ENCODE measurements around the gene DIRAS2. TPM values are rescaled to one million over a fixed set of nuclear protein-coding genes. Genes with fewer than 3 reads are reported as not detected.

DIRAS2 gene, protein sequence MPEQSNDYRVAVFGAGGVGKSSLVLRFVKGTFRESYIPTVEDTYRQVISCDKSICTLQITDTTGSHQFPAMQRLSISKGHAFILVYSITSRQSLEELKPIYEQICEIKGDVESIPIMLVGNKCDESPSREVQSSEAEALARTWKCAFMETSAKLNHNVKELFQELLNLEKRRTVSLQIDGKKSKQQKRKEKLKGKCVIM
- 1 to 10 TPM in 2 of 4 donors, under 1 TPM in 1, not detected in 1; 0.35 to 2.2 (median 1.1) TPM for total RNA-seq

DNA sequence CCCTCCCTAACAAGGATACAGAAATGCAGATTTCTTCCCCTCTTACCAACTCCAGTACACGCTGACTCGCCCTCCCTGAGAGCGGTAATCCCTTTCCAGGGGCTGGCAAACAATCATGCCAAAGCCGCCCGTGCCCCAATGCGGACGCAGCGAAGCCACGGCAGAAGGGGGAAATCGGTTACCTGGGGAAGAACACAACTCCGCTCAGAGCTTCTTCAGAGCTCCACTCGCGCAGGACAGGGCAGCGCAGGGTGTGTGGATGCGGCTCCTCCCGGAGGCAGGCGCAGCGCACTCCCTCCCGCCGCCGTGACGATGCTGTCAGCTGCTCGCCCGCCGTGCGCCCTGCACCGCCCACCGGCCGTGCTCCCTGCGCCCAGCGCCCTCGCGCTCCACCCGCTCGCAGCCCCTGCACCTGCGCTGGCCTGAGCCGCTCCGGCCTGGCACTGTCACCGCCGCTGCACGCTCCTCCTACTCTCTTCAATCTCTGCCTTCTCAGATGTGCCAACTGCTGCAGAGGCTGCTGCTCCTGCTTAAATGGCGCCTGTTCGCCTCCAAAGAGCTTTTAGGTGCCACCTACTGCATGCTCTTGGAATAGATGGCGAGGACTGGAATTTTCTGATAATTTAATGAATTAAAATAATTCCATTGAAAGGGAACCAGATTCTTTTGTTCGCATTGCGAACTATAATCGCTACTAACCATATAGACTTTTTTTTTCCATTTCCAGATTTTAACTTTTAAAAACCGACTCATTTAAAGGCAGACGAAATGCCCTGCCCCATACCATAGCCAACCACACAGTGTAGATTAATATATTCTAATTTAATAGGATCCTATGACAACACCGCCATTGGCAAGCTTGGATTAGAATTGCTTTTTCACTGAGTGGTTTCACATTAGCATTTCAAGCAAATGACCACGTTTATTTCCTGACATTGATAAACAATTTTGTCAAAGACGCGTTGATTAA, at the start of gene DIRAS2:
TSS of gene DIRAS2 (minus strand) at position 255 of the 970 bp plus-strand sequence. CDS start 28,997 bp downstream, outside the sequence.
- peak in 2 of 3 donors; percentile 73 to 88 for DNase-seq
- Histone ChIP-seq H3K27me3 (no peaks in the 10 kb centered on the region), H3K4me1 (peaks cover 0 to 4% (median 0%) of the 10 kb centered on the region in 4 donors), H3K27ac (no peak within 1 kb of the TSS), H3K4me3 (peak within 1 kb of the TSS; percentile 21 to 54 (median 44)), H3K36me3 (no peaks in the 10 kb centered on the region), H3K9me3 (no peaks in the 10 kb centered on the region)
- no peak for TF ChIP-seq POLR2A (IDR thresholded peaks at IDR 0.05)
- TF ChIP-seq, protein P1, sequence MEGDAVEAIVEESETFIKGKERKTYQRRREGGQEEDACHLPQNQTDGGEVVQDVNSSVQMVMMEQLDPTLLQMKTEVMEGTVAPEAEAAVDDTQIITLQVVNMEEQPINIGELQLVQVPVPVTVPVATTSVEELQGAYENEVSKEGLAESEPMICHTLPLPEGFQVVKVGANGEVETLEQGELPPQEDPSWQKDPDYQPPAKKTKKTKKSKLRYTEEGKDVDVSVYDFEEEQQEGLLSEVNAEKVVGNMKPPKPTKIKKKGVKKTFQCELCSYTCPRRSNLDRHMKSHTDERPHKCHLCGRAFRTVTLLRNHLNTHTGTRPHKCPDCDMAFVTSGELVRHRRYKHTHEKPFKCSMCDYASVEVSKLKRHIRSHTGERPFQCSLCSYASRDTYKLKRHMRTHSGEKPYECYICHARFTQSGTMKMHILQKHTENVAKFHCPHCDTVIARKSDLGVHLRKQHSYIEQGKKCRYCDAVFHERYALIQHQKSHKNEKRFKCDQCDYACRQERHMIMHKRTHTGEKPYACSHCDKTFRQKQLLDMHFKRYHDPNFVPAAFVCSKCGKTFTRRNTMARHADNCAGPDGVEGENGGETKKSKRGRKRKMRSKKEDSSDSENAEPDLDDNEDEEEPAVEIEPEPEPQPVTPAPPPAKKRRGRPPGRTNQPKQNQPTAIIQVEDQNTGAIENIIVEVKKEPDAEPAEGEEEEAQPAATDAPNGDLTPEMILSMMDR (IDR thresholded peaks at IDR 0.05) = peak in 4 of 6 experiments; percentile 14 to 68 (median 62)

DNA sequence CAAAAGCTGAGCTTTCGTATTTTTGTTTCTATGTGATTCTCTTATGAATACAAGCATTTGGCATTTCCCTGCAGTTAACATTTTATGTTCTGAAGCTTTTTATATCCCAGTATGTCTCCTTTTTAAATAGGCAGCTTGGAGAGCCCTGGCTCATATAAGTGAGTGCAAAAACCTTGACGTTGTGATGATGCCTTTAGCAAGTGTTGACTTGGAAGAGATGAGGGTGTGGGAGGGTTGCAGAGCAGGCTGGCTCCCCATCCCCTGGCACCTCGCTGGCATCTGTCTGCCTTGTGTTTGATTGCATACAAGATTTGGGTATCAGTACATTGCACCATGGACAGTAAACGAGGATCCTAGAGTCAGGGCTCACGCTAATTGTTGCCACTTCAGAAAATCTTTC, 42.1 kb upstream of the DIRAS2 start:
- Histone ChIP-seq H3K4me3 (no peak overlapping the region), H3K36me3 (no peaks in the 10 kb centered on the region), H3K4me1 (no peaks in the 10 kb centered on the region), H3K27me3 (no peaks in the 10 kb centered on the region), H3K27ac (no peak overlapping the region), H3K9me3 (no peaks in the 10 kb centered on the region)
- no peak for DNase-seq
- TF ChIP-seq, protein P1 (IDR thresholded peaks at IDR 0.05) = no peak
- TF ChIP-seq POLR2A (IDR thresholded peaks at IDR 0.05) = no peak

DNA sequence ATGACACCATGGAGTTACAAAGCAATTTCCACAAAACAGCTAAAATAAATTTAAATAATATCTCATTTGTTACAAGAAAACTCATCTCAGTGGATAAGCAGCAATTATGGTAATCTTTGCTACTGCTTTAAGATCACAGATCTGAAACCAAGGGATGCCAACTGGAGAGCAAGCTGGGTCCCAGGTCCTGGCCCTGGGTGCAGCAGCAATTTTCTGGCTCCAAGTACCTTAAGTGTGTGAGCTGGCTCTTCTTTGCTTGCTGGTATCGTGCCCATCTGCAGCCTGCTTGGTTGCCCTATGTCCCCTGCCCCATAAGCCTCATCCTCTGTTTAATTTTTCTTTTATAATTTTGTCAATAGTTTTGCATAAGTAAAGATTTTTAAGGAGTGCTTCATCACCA, 41.5 kb upstream of the DIRAS2 start:
- Histone ChIP-seq H3K27ac (no peak overlapping the region), H3K27me3 (no peaks in the 10 kb centered on the region), H3K4me1 (no peaks in the 10 kb centered on the region), H3K4me3 (no peak overlapping the region), H3K36me3 (no peaks in the 10 kb centered on the region), H3K9me3 (no peaks in the 10 kb centered on the region)
- TF ChIP-seq, protein P1 (IDR thresholded peaks at IDR 0.05) = no peak
- no peak for TF ChIP-seq POLR2A (IDR thresholded peaks at IDR 0.05)
- no peak for DNase-seq

DNA sequence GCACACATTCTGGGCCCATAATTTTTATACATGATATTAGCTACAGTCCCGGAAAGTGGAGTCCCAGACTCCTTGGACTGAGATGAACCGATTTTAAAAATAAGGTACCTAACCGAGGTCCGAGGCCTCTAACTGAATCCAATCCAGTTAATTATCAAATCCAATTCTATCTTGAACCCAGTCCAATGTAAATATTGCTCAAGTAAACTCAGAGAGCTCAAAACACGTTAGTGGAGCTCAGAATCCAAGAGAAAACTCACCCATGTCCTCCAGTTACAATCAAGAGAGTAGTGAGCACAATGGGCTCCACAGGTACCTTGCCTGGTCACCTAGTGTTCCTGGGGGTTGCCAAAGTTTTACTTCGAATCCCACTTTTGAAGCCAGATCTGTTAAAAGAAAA, 37.9 kb upstream of the DIRAS2 start:
- Histone ChIP-seq H3K27me3 (no peaks in the 10 kb centered on the region), H3K9me3 (no peaks in the 10 kb centered on the region), H3K4me1 (no peaks in the 10 kb centered on the region), H3K36me3 (no peaks in the 10 kb centered on the region), H3K27ac (no peak overlapping the region), H3K4me3 (no peak overlapping the region)
- TF ChIP-seq POLR2A (IDR thresholded peaks at IDR 0.05) = no peak
- no peak for DNase-seq

DNA sequence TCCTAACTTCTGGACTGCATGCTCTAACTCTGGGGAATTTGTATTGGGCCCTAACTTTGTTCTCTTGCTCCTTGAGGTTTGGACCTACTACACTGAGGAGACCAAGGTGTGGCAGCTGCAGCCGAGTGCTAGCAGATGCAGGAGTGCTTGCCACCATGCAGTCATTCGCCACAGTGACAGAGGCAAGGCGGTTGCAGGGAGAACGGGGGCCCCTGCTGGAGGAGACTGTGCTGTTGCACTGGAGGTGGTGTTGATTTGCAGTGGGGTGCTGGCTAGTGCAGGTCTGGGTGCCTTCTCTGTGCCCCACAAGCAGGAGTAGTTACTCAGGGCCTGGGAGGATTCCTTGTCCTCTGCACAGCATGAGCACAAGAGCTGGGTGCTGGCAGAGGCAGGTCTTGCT, 22.4 kb upstream of the DIRAS2 start:
- Histone ChIP-seq H3K9me3 (no peaks in the 10 kb centered on the region), H3K27me3 (no peaks in the 10 kb centered on the region), H3K27ac (no peak overlapping the region), H3K4me1 (no peaks in the 10 kb centered on the region), H3K36me3 (no peaks in the 10 kb centered on the region), H3K4me3 (no peak overlapping the region)
- TF ChIP-seq, protein P1 (IDR thresholded peaks at IDR 0.05) = no peak
- TF ChIP-seq POLR2A (IDR thresholded peaks at IDR 0.05) = no peak
- no peak for DNase-seq

Measured in Peyer's patch (tissue), 4 donors.